ENCODE results near the gene ANKFN1.

The ANKFN1 gene

GRCh38 chr17:56144223-56144622 is 9.1 kb upstream of the ANKFN1 start:
- TF ChIP-seq CTCF (IDR thresholded peaks at IDR 0.05), result no peak
- Histone ChIP-seq H3K4me3 (ENCODE audit: low read depth, low read length) (no peak overlapping the region), H3K4me1 (no peaks in the 10 kb centered on the region), H3K36me3 (ENCODE audit: control insufficient read depth, insufficient read depth, low read length) (no peaks in the 10 kb centered on the region), H3K4me2 (ENCODE audit: low read length) (no peak overlapping the region), H3K27ac (no peak overlapping the region), H3K9ac (no peak overlapping the region), H2AFZ (no peak overlapping the region), H3K9me3 (ENCODE audit: control insufficient read depth, low read length) (no peaks in the 10 kb centered on the region), H3K27me3 (ENCODE audit: control insufficient read depth, insufficient read depth, low read length) (no peaks in the 10 kb centered on the region), H3K79me2 (no peaks in the 10 kb centered on the region)

GRCh38 chr17:56146534-56146933 is 6.7 kb upstream of the ANKFN1 start:
- Histone ChIP-seq H3K9ac (no peak overlapping the region), H3K4me2 (ENCODE audit: low read length) (no peak overlapping the region), H2AFZ (no peak overlapping the region), H3K36me3 (ENCODE audit: control insufficient read depth, insufficient read depth, low read length) (no peaks in the 10 kb centered on the region), H3K9me3 (ENCODE audit: control insufficient read depth, low read length) (no peaks in the 10 kb centered on the region), H3K4me3 (ENCODE audit: low read depth, low read length) (no peak overlapping the region), H3K4me1 (peaks cover 4% of the 10 kb centered on the region), H3K79me2 (no peaks in the 10 kb centered on the region), H3K27me3 (ENCODE audit: control insufficient read depth, insufficient read depth, low read length) (no peaks in the 10 kb centered on the region), H3K27ac (no peak overlapping the region)
- no peak for TF ChIP-seq CTCF (IDR thresholded peaks at IDR 0.05)

GRCh38 chr17:56148333-56148732 is 4.9 kb upstream of the ANKFN1 start:
- Histone ChIP-seq H3K27ac (no peak overlapping the region), H3K9ac (no peak overlapping the region), H3K36me3 (ENCODE audit: control insufficient read depth, insufficient read depth, low read length) (no peaks in the 10 kb centered on the region), H3K4me1 (peaks cover 4% of the 10 kb centered on the region), H3K9me3 (ENCODE audit: control insufficient read depth, low read length) (no peaks in the 10 kb centered on the region), H3K4me3 (ENCODE audit: low read depth, low read length) (no peak overlapping the region), H3K4me2 (ENCODE audit: low read length) (no peak overlapping the region), H3K79me2 (no peaks in the 10 kb centered on the region), H3K27me3 (ENCODE audit: control insufficient read depth, insufficient read depth, low read length) (no peaks in the 10 kb centered on the region), H2AFZ (no peak overlapping the region)
- no peak for TF ChIP-seq CTCF (IDR thresholded peaks at IDR 0.05)

GRCh38 chr17:56149266-56150036 is 3.8 kb upstream of the ANKFN1 start:
- no peaks in the 10 kb centered on the region for H3K36me3 ChIP-seq (ENCODE audit: control insufficient read depth, insufficient read depth, low read length)
- no peak for TF ChIP-seq CTCF (IDR thresholded peaks at IDR 0.05)
- H3K27me3 ChIP-seq (ENCODE audit: control insufficient read depth, insufficient read depth, low read length), result no peaks in the 10 kb centered on the region
- H3K9ac ChIP-seq, result no peak overlapping the region
- no peaks in the 10 kb centered on the region for H3K9me3 ChIP-seq (ENCODE audit: control insufficient read depth, low read length)
- H3K4me3 ChIP-seq (ENCODE audit: low read depth, low read length), result no peak overlapping the region
- no peak overlapping the region for H2AFZ ChIP-seq
- no peak overlapping the region for H3K4me2 ChIP-seq (ENCODE audit: low read length)
- peaks cover 4% of the 10 kb centered on the region for H3K4me1 ChIP-seq
- no peaks in the 10 kb centered on the region for H3K79me2 ChIP-seq
- H3K27ac ChIP-seq, result no peak overlapping the region

- H2AFZ ChIP-seq, result no peak overlapping the region
- no peak overlapping the region for H3K9ac ChIP-seq
- no peaks in the 10 kb centered on the region for H3K27me3 ChIP-seq (ENCODE audit: control insufficient read depth, insufficient read depth, low read length)
- no peaks in the 10 kb centered on the region for H3K79me2 ChIP-seq
- no peak overlapping the region for H3K27ac ChIP-seq
- no peak overlapping the region for H3K4me2 ChIP-seq (ENCODE audit: low read length)
- H3K4me3 ChIP-seq (ENCODE audit: low read depth, low read length), result no peak overlapping the region
- no peak for TF ChIP-seq CTCF (IDR thresholded peaks at IDR 0.05)
- peaks cover 4% of the 10 kb centered on the region for H3K4me1 ChIP-seq
- H3K9me3 ChIP-seq (ENCODE audit: control insufficient read depth, low read length), result no peaks in the 10 kb centered on the region
- no peaks in the 10 kb centered on the region for H3K36me3 ChIP-seq (ENCODE audit: control insufficient read depth, insufficient read depth, low read length)
Measured at GRCh38 chr17:56150649-56151048, 2.6 kb upstream of the ANKFN1 start.

Measured in parathyroid adenoma (tissue), 2 donors.